ENCODE data around the gene COL6A5. TPM values are rescaled to one million over a fixed set of nuclear protein-coding genes. Genes with fewer than 3 reads are reported as not detected.

Gene COL6A5
- total and polyA plus RNA-seq, 9 of the 15 experiments (the other 6 are each of a cell fraction or from before 2014, with no cell fraction given) = 1.5 to 9.7 (median 5.6) TPM

DNA sequence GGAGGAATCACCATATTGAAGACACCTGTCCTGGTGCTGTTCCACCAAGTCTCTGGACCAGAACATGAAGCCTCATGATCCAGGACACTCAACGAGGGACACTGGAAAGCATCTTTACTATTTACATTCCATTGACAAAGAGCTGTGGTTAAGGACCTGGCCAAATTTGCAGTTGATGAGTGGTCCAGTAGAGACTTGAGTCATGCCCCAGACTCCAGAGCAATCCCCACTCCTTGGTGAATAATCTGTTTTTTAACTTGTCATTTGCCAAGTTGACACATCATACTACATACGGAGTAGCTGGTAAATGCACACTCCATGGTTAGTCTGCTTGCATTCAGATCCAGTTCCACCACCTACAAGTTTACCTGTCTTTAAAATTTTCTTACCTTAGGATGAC lies 170.3 kb downstream of the COL6A5 start (continued):
- TF ChIP-seq, protein P1, sequence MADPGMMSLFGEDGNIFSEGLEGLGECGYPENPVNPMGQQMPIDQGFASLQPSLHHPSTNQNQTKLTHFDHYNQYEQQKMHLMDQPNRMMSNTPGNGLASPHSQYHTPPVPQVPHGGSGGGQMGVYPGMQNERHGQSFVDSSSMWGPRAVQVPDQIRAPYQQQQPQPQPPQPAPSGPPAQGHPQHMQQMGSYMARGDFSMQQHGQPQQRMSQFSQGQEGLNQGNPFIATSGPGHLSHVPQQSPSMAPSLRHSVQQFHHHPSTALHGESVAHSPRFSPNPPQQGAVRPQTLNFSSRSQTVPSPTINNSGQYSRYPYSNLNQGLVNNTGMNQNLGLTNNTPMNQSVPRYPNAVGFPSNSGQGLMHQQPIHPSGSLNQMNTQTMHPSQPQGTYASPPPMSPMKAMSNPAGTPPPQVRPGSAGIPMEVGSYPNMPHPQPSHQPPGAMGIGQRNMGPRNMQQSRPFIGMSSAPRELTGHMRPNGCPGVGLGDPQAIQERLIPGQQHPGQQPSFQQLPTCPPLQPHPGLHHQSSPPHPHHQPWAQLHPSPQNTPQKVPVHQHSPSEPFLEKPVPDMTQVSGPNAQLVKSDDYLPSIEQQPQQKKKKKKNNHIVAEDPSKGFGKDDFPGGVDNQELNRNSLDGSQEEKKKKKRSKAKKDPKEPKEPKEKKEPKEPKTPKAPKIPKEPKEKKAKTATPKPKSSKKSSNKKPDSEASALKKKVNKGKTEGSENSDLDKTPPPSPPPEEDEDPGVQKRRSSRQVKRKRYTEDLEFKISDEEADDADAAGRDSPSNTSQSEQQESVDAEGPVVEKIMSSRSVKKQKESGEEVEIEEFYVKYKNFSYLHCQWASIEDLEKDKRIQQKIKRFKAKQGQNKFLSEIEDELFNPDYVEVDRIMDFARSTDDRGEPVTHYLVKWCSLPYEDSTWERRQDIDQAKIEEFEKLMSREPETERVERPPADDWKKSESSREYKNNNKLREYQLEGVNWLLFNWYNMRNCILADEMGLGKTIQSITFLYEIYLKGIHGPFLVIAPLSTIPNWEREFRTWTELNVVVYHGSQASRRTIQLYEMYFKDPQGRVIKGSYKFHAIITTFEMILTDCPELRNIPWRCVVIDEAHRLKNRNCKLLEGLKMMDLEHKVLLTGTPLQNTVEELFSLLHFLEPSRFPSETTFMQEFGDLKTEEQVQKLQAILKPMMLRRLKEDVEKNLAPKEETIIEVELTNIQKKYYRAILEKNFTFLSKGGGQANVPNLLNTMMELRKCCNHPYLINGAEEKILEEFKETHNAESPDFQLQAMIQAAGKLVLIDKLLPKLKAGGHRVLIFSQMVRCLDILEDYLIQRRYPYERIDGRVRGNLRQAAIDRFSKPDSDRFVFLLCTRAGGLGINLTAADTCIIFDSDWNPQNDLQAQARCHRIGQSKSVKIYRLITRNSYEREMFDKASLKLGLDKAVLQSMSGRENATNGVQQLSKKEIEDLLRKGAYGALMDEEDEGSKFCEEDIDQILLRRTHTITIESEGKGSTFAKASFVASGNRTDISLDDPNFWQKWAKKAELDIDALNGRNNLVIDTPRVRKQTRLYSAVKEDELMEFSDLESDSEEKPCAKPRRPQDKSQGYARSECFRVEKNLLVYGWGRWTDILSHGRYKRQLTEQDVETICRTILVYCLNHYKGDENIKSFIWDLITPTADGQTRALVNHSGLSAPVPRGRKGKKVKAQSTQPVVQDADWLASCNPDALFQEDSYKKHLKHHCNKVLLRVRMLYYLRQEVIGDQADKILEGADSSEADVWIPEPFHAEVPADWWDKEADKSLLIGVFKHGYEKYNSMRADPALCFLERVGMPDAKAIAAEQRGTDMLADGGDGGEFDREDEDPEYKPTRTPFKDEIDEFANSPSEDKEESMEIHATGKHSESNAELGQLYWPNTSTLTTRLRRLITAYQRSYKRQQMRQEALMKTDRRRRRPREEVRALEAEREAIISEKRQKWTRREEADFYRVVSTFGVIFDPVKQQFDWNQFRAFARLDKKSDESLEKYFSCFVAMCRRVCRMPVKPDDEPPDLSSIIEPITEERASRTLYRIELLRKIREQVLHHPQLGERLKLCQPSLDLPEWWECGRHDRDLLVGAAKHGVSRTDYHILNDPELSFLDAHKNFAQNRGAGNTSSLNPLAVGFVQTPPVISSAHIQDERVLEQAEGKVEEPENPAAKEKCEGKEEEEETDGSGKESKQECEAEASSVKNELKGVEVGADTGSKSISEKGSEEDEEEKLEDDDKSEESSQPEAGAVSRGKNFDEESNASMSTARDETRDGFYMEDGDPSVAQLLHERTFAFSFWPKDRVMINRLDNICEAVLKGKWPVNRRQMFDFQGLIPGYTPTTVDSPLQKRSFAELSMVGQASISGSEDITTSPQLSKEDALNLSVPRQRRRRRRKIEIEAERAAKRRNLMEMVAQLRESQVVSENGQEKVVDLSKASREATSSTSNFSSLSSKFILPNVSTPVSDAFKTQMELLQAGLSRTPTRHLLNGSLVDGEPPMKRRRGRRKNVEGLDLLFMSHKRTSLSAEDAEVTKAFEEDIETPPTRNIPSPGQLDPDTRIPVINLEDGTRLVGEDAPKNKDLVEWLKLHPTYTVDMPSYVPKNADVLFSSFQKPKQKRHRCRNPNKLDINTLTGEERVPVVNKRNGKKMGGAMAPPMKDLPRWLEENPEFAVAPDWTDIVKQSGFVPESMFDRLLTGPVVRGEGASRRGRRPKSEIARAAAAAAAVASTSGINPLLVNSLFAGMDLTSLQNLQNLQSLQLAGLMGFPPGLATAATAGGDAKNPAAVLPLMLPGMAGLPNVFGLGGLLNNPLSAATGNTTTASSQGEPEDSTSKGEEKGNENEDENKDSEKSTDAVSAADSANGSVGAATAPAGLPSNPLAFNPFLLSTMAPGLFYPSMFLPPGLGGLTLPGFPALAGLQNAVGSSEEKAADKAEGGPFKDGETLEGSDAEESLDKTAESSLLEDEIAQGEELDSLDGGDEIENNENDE (IDR thresholded peaks at IDR 0.05; ENCODE audit: low read depth, low read length) = no peak
- no peak for TF ChIP-seq CBX2 (IDR thresholded peaks at IDR 0.05; ENCODE audit: insufficient read depth, low read length, poor library complexity, severe bottlenecking)

Data from K562 (cell line).